A549 (cell line): ENCODE results near the gene TCP1. TPM values are rescaled to one million over a fixed set of nuclear protein-coding genes. Genes with fewer than 3 reads are reported as not detected.

ENCODE experiments used
- ATAC-seq, 2 experiments: fragments of 200-7000 bp in 1 of 2; fragments of >200 bp in 1 of 2; cut with Nextera tagmentation in 1 of 2; cut with Tn5 transposase in 1 of 2; 3 replicates each; pipeline versions ENCODE4 v1.8.0 to v1.9.1; 2018 to 2020; ENCODE audit warnings: mild to moderate bottlenecking in 1 of 2, moderate library complexity in 1 of 2
- CTCF ChIA-PET: fragments of 300-600 bp; sonication (Branson Sonifier 250); formaldehyde crosslinking; extraction: SDS; loops from one replicate; lab custom pipeline; 2021; ENCODE audit warnings: antibody characterized with exemption, inconsistent platforms; lab: Yijun Ruan, JAX
- POLR2A ChIA-PET: fragments of 350-600 bp; formaldehyde crosslinking; extraction: SDS; loops from one replicate; lab custom pipeline; 2021; ENCODE audit warnings: antibody characterized with exemption, inconsistent platforms; lab: Yijun Ruan, JAX
- DNase-seq, 2 experiments: peaks; one replicate each; pipeline versions ENCODE4 v3.0.0 to v3.0.0-alpha.2; 2011 to 2016; ENCODE audit warnings: low read depth in 1 of 2, low spot score in 1 of 2
- FAIRE-seq: peaks from 2 replicates; lab custom pipeline; 2011; peaks lifted over from hg19 to GRCh38; lab: Jason Lieb, UNC
- H3K27ac ChIP-seq, 2 experiments: fragments of >200 bp; sonication (Bioruptor Twin); formaldehyde crosslinking; 3 replicates each; pipeline ENCODE4 v1.5.1; 2016 to 2017
- H3K4me1 ChIP-seq: fragments of >200 bp; sonication (Bioruptor Twin); formaldehyde crosslinking; 3 replicates; pipeline ENCODE4 v1.6.1; 2016
- H3K4me2 ChIP-seq: fragments of >200 bp; sonication (Bioruptor Twin); formaldehyde crosslinking; 3 replicates; pipeline ENCODE4 v1.6.1; 2016
- H3K4me3 ChIP-seq: fragments of >200 bp; sonication (Bioruptor Twin); formaldehyde crosslinking; 3 replicates; pipeline ENCODE4 v1.5.1; 2016
- H3K9me3 ChIP-seq: fragments of >200 bp; sonication (Bioruptor Twin); formaldehyde crosslinking; 3 replicates; pipeline ENCODE4 v1.6.1; 2016
- BCL3 ChIP-seq: fragments of >200 bp; sonication (Bioruptor Twin); formaldehyde crosslinking; IDR thresholded peaks from 3 replicates; pipeline ENCODE4 v1.6.1; 2016
- CHD4 ChIP-seq: fragments of 200-600 bp; sonication (generic); IDR thresholded peaks from 2 replicates; pipeline ENCODE4 v1.6.1; 2016; ENCODE audit warnings: antibody characterized with exemption, mild to moderate bottlenecking, borderline replicate concordance
- EHMT2 ChIP-seq: fragments of 200-600 bp; sonication (generic); IDR thresholded peaks from 2 replicates; pipeline ENCODE4 v1.6.1; 2016; ENCODE audit warnings: antibody characterized with exemption, low read depth, mild to moderate bottlenecking, moderate library complexity
- EP300 ChIP-seq, 2 experiments: fragments of >200 bp; sonication (Bioruptor Twin); formaldehyde crosslinking; IDR thresholded peaks; 2 replicates in 1 of 2; 3 replicates in 1 of 2; pipeline ENCODE4 v1.6.1; 2016 to 2017
- FOSL2 ChIP-seq, 2 experiments: fragments of 450-650 bp in 1 of 2; fragments of >200 bp in 1 of 2; sonication (Bioruptor Twin) in 1 of 2; formaldehyde crosslinking; IDR thresholded peaks; 2 replicates each; pipeline versions ENCODE4 v1.5.0 to v1.6.1; 2016 to 2020; ENCODE audit warnings: mild to moderate bottlenecking in 1 of 2, moderate library complexity in 1 of 2
- FOXS1 ChIP-seq: fragments of 250-450 bp; sonication (Bioruptor Pico); IDR thresholded peaks from 2 replicates; pipeline ENCODE4 v1.5.0; 2020; ENCODE audit warnings: mild to moderate bottlenecking, moderate library complexity
- HDAC2 ChIP-seq: fragments of 200-600 bp; sonication (generic); IDR thresholded peaks from 2 replicates; pipeline ENCODE4 v1.6.1; 2016
- HES2 ChIP-seq: fragments of >200 bp; sonication (Bioruptor Twin); formaldehyde crosslinking; IDR thresholded peaks from 2 replicates; pipeline ENCODE4 v1.6.1; 2016
- HOXB13 ChIP-seq: fragments of 250-450 bp; sonication (Bioruptor Pico); IDR thresholded peaks from 2 replicates; pipeline ENCODE4 v1.5.0; 2020; ENCODE audit warnings: low read depth, mild to moderate bottlenecking, moderate library complexity
- MAX ChIP-seq: IDR thresholded peaks from 2 replicates; pipeline ENCODE4 v1.6.1; 2012
- NFE2L2 ChIP-seq: fragments of 150-350 bp; conservative IDR thresholded peaks from 2 replicates; pipeline ENCODE4 v1.6.1; 2014; ENCODE audit warnings: low read length
- PBX3 ChIP-seq: IDR thresholded peaks from 2 replicates; pipeline ENCODE4 v1.6.1; 2012
- PHF8 ChIP-seq: fragments of 200-600 bp; sonication (generic); IDR thresholded peaks from 2 replicates; pipeline ENCODE4 v1.6.1; 2016; ENCODE audit warnings: low read depth, mild to moderate bottlenecking, antibody characterized with exemption, moderate library complexity, borderline replicate concordance
- RARB ChIP-seq: fragments of 250-450 bp; sonication (Bioruptor Pico); IDR thresholded peaks from 2 replicates; pipeline ENCODE4 v1.8.0; 2021; ENCODE audit warnings: mild to moderate bottlenecking, moderate library complexity
- REST ChIP-seq: fragments of 200-600 bp; sonication (generic); IDR thresholded peaks from 2 replicates; pipeline ENCODE4 v1.6.1; 2016; ENCODE audit warnings: antibody characterized with exemption, mild to moderate bottlenecking, moderate library complexity
- RFX5 ChIP-seq: fragments of 450-650 bp; IDR thresholded peaks from 2 replicates; pipeline ENCODE4 v1.7.1; 2014; ENCODE audit warnings: antibody characterized with exemption, mild to moderate bottlenecking, moderate library complexity
- SREBF2 ChIP-seq: fragments of 450-650 bp; IDR thresholded peaks from 2 replicates; pipeline ENCODE4 v1.6.1; 2014; ENCODE audit warnings: mild to moderate bottlenecking, moderate library complexity
- TFCP2L1 ChIP-seq: fragments of 250-450 bp; sonication (Bioruptor Pico); IDR thresholded peaks from 2 replicates; pipeline ENCODE4 v1.5.0; 2021; ENCODE audit warnings: mild to moderate bottlenecking
- TP53 ChIP-seq: fragments of 250-450 bp; sonication (Bioruptor Pico); IDR thresholded peaks from 2 replicates; pipeline ENCODE4 v1.5.0; 2021; ENCODE audit warnings: mild to moderate bottlenecking, moderate library complexity
- USF2 ChIP-seq: fragments of 450-650 bp; IDR thresholded peaks from 2 replicates; pipeline ENCODE4 v1.6.1; 2014; ENCODE audit warnings: antibody characterized with exemption
- ZNF302 ChIP-seq: fragments of 250-450 bp; sonication (Bioruptor Pico); IDR thresholded peaks from 2 replicates; pipeline ENCODE4 v1.9.0; 2021; ENCODE audit warnings: inconsistent platforms, mild to moderate bottlenecking, moderate library complexity
- WGBS: methylation state at CpG from one replicate; pipeline ENCODE4 v1.1.6; 2017; ENCODE audit errors: missing lambda C conversion rate; 5-methylcytosine and 5-hydroxymethylcytosine counted together
- polyA plus RNA-seq, 4 experiments: library from polyadenylated mRNA; depleted of rRNA in 3 of 4; stranded (reverse); fragments of >200 nt; fragmentation: RNase III in 1 of 4; extraction: RNeasy Plus Mini Kit Qiagen cat#74134 plus additional on column Dnase treatment in 1 of 4; gene quantifications; 2 replicates in 3 of 4; 3 replicates in 1 of 4; pipeline ENCODE4 v1.2.3, GENCODE V29; 2011 to 2017

TCP1 gene
- polyA plus RNA-seq, 2 of the 4 experiments (the other 2 are of a cell fraction) = 215 to 367 TPM

- Histone ChIP-seq H3K4me2 (no peak overlapping the region), H3K9me3 (no peaks in the 10 kb centered on the region), H3K4me3 (no peak overlapping the region), H3K4me1 (peaks cover 4% of the 10 kb centered on the region), H3K27ac (no peak overlapping the region)
- TF ChIP-seq PHF8 (no peak), TP53 (CRISPR knock-in tag) (no peak), FOSL2 (IDR thresholded peaks at IDR 0.05) (no peak), FOSL2 (CRISPR knock-in tag; IDR thresholded peaks at IDR 0.05) (no peak), EHMT2 (no peak), NFE2L2 (no peak), MAX (no peak), PBX3 (no peak), SREBF2 (no peak), HOXB13 (CRISPR knock-in tag) (no peak), RFX5 (no peak), BCL3 (no peak), HES2 (no peak), FOXS1 (no peak), EP300 (IDR thresholded peaks at IDR 0.05) (no peak), TFCP2L1 (CRISPR knock-in tag) (no peak)
- CTCF ChIA-PET = no interaction called here
- POLR2A ChIA-PET = no interaction called here
- ATAC-seq = 0 out of 6 replicates have a peak, but pooled peaks of 1 of the 2 experiments have one; percentile 32
- no peak for DNase-seq
- 84% methylated on average over 15 of the region's 15 CpGs for WGBS
- FAIRE-seq = no peak
These were observed 34.2 kb downstream of the TCP1 start for GRCh38 chr6:159754959-159755914.

- TF ChIP-seq RARB (CRISPR knock-in tag) (no peak), CHD4 (no peak)
- DNase-seq (no peak), ATAC-seq (no peak), FAIRE-seq (no peak)
- Histone ChIP-seq H3K4me2 (no peak overlapping the region), H3K9me3 (no peaks in the 10 kb centered on the region), H3K27ac (no peak overlapping the region), H3K4me1 (no peaks in the 10 kb centered on the region), H3K4me3 (no peak overlapping the region)
- ChIA-PET POLR2A (no interaction called here), CTCF (no interaction called here)
- whole genome bisulfite sequencing = 72% methylated on average over 2 of the region's 2 CpGs
These were observed 35.0 kb downstream of the TCP1 start for GRCh38 chr6:159754401-159754800.

GRCh38 chr6:159753081-159753872 lies 36.1 kb downstream of the TCP1 start:
- Histone ChIP-seq H3K4me1 (no peaks in the 10 kb centered on the region), H3K27ac (no peak overlapping the region), H3K9me3 (no peaks in the 10 kb centered on the region), H3K4me3 (no peak overlapping the region), H3K4me2 (no peak overlapping the region)
- ChIA-PET POLR2A (no interaction called here), CTCF (no interaction called here)
- DNase-seq = no peak
- no peak for ATAC-seq
- 96% methylated on average over 6 of the region's 6 CpGs for WGBS
- FAIRE-seq = no peak
- TF ChIP-seq USF2 (no peak), HDAC2 (no peak), BCL3 (no peak), CHD4 (no peak), ZNF302 (no peak), PHF8 (no peak), REST (no peak), NFE2L2 (0 out of 2 replicates have a peak, but pooled peaks have one; percentile 31)
